ENCODE data around the gene AGER. TPM values are rescaled to one million over a fixed set of nuclear protein-coding genes. Genes with fewer than 3 reads are reported as not detected.

AGER gene
- total RNA-seq, 2 donors from 2014 or later: 3.0 to 4.9 TPM

- WGBS, 2 donors: 79 to 83% methylated on average over 1 of the region's 1 CpG
- H3K4me3 ChIP-seq: no peak overlapping the region
- H3K36me3 ChIP-seq (replicated peaks in 1 of 2; ENCODE audit: insufficient read depth in 1 of 2, low read depth in 2 of 2): no peaks in the 10 kb centered on the region
- intact Hi-C loops (cut with DNase I): no loop called here
- H3K4me1 ChIP-seq: peaks cover 32% of the 10 kb centered on the region
- H3K27me3 ChIP-seq: no peaks in the 10 kb centered on the region
- no peaks in the 10 kb centered on the region for H3K9me3 ChIP-seq
- DNase-seq (no peak), ATAC-seq (no peak)
- no peak overlapping the region for H3K27ac ChIP-seq
- TF ChIP-seq POLR2A (IDR thresholded peaks at IDR 0.05): no peak
- TF ChIP-seq CTCF (IDR thresholded peaks at IDR 0.05): no peak
Measured at GRCh38 chr6:32174416-32174815, 9.6 kb downstream of the AGER start.

- no peak for ATAC-seq
- 75 to 82% methylated on average over 4 of the region's 4 CpGs for WGBS, 2 donors
- Histone ChIP-seq H3K36me3 (replicated peaks in 1 of 2; ENCODE audit: insufficient read depth in 1 of 2, low read depth in 2 of 2) (no peaks in the 10 kb centered on the region), H3K4me3 (no peak overlapping the region), H3K27ac (no peak overlapping the region), H3K27me3 (no peaks in the 10 kb centered on the region), H3K9me3 (no peaks in the 10 kb centered on the region), H3K4me1 (peaks cover 26% of the 10 kb centered on the region)
- DNase-seq: no peak
- TF ChIP-seq POLR2A (IDR thresholded peaks at IDR 0.05) (no peak), CTCF (IDR thresholded peaks at IDR 0.05) (no peak)
- intact Hi-C loops (cut with DNase I): no loop called here
Measured at GRCh38 chr6:32173051-32173727, 10.9 kb downstream of the AGER start.

GRCh38 chr6:32171234-32171633 lies 12.8 kb downstream of the AGER start:
- Histone ChIP-seq H3K36me3 (replicated peaks in 1 of 2; ENCODE audit: insufficient read depth in 1 of 2, low read depth in 2 of 2) (peaks cover 0 to 1% of the 10 kb centered on the region in 2 donors), H3K4me1 (peaks cover 14% of the 10 kb centered on the region)
- DNase-seq: no peak

GRCh38 chr6:32170294-32170693 lies 13.8 kb downstream of the AGER start:
- H3K4me1 ChIP-seq: peaks cover 9% of the 10 kb centered on the region
- H3K4me3 ChIP-seq: no peak overlapping the region
- intact Hi-C loops (cut with DNase I): no loop called here
- H3K9me3 ChIP-seq: no peaks in the 10 kb centered on the region
- H3K27me3 ChIP-seq: no peaks in the 10 kb centered on the region
- 95 to 97% methylated on average over 8 to 11 of the region's 11 CpGs for WGBS, 2 donors
- ATAC-seq: no peak
- TF ChIP-seq POLR2A (IDR thresholded peaks at IDR 0.05) (no peak), CTCF (IDR thresholded peaks at IDR 0.05) (no peak)
- peaks cover 0 to 1% of the 10 kb centered on the region in 2 donors for H3K36me3 ChIP-seq (replicated peaks in 1 of 2; ENCODE audit: insufficient read depth in 1 of 2, low read depth in 2 of 2)
- no peak overlapping the region for H3K27ac ChIP-seq
- DNase-seq: no peak

More at GRCh38 chr6:32171234-32171633, 12.8 kb downstream of the AGER start:
- intact Hi-C loops (cut with DNase I): no loop called here
- H3K27me3 ChIP-seq: no peaks in the 10 kb centered on the region
- no peak for TF ChIP-seq POLR2A (IDR thresholded peaks at IDR 0.05)
- TF ChIP-seq CTCF (IDR thresholded peaks at IDR 0.05): no peak
- no peak overlapping the region for H3K27ac ChIP-seq
- 93 to 96% methylated on average over 6 of the region's 6 CpGs for WGBS, 2 donors
- ATAC-seq: no peak
- H3K9me3 ChIP-seq: no peaks in the 10 kb centered on the region
- no peak overlapping the region for H3K4me3 ChIP-seq
